ENCODE results near the gene ENTPD3. TPM values are rescaled to one million over a fixed set of nuclear protein-coding genes. Genes with fewer than 3 reads are reported as not detected.

Gene ENTPD3
- total RNA-seq, 4 donors from 2014 or later, result 2.1 to 5.7 (median 4.9) TPM

DNA sequence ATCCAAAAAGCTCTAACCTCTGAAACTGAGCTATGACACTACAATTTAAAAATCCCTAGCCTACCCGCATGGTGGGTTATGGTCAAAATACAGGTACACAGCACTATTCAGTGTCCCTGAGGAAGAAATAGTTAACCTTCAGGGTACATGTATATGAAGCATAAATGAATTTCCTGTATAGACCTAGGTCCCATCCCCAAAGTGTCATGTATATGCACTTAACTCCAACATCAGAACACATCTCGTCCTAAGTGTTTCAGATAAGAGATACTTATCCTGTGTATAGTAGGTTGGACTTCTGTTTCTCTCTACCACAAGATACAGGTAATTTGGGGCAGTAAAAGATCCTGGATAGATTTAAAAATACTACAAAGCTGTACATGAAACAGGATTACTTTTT is 76.6 kb downstream of the ENTPD3 start:
- WGBS, 2 donors, result 96 to 98% methylated on average over 2 of the region's 2 CpGs
- Histone ChIP-seq H3K4me3 (replicated peaks in 1 of 3) (no peak overlapping the region), H3K36me3 (peaks cover 42 to 53% of the 10 kb centered on the region in 2 donors), H3K27me3 (no peaks in the 10 kb centered on the region), H3K9me3 (no peaks in the 10 kb centered on the region), H3K4me1 (peaks cover 0 to under 1% of the 10 kb centered on the region in 2 donors), H3K27ac (no peak overlapping the region)
- no peak for DNase-seq
- intact Hi-C loops (cut with DNase I), result loop anchor here (10.0 kb wide), 3 partner anchors 61 to 511 kb away; partner anchors contain the start of gene ZNF621
- TF ChIP-seq, protein P1, sequence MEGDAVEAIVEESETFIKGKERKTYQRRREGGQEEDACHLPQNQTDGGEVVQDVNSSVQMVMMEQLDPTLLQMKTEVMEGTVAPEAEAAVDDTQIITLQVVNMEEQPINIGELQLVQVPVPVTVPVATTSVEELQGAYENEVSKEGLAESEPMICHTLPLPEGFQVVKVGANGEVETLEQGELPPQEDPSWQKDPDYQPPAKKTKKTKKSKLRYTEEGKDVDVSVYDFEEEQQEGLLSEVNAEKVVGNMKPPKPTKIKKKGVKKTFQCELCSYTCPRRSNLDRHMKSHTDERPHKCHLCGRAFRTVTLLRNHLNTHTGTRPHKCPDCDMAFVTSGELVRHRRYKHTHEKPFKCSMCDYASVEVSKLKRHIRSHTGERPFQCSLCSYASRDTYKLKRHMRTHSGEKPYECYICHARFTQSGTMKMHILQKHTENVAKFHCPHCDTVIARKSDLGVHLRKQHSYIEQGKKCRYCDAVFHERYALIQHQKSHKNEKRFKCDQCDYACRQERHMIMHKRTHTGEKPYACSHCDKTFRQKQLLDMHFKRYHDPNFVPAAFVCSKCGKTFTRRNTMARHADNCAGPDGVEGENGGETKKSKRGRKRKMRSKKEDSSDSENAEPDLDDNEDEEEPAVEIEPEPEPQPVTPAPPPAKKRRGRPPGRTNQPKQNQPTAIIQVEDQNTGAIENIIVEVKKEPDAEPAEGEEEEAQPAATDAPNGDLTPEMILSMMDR (IDR thresholded peaks at IDR 0.05), result no peak
- no peak for TF ChIP-seq POLR2A (IDR thresholded peaks at IDR 0.05)

DNA sequence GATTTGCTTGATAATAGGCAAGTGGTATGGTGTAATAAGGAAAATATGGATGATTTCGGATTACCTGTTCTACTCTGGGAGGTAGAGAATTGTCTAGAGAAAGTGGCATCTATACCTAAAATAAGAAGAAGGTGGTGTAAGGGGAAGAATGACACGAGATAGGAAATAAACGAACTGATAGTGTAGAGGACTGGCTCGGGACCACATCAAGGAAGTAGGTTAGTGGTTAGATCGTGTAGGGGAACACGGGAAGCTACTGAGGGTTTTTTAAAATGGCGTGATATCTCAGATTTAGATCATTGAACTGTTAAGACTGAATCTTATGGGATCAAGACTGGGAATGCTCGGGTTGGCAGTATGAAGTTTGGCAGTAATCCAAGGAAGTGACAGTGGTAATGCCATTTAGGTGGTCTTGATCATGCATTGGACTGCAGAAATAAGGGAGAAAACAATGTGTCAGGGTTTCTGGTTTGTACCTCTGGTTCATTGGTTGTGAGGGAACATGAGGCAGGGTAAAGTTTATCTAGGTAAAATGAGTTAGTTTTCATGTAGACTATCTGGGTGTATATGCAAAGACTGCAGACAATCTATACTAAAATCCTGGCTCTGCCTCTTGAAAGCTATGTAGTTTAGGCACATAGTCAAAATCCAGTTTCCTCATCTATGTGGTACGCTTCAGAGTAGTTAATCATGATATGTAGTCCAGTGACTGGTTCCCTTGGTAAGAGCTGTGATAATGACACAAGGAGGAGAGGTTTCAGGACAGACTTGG is 77.5 kb downstream of the ENTPD3 start:
- H3K9me3 ChIP-seq, result no peaks in the 10 kb centered on the region
- TF ChIP-seq, protein P1 (IDR thresholded peaks at IDR 0.05), result no peak
- peaks cover 34 to 44% of the 10 kb centered on the region in 2 donors for H3K36me3 ChIP-seq
- H3K4me1 ChIP-seq, result no peaks in the 10 kb centered on the region
- 73 to 76% methylated on average over 9 of the region's 9 CpGs for WGBS, 2 donors
- no peak overlapping the region for H3K27ac ChIP-seq
- no peak overlapping the region for H3K4me3 ChIP-seq (replicated peaks in 1 of 3)
- no peaks in the 10 kb centered on the region for H3K27me3 ChIP-seq
- intact Hi-C loops (cut with DNase I), result loop anchor here (10.0 kb wide), 3 partner anchors 60 to 510 kb away; partner anchors contain the start of gene ZNF621
- DNase-seq, result no peak

DNA sequence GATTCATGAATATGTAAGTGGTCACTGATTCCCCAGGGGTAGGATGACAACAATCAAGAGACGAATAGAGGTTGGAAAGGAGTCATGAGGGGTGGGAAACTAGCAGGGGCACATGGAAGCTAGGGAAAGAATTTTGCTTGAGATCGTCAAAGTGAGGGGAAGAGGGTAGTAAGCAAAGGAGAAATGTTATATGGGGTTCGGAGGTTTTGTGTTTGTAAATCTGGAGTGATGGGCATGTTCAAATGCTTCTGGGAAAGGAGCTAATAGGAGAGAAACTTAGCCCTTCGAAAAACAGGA is 78.1 kb downstream of the ENTPD3 start:
- H3K36me3 ChIP-seq, result peaks cover 33 to 44% of the 10 kb centered on the region in 2 donors
- intact Hi-C loops (cut with DNase I), result loop anchor here (10.0 kb wide), 3 partner anchors 60 to 510 kb away; partner anchors contain the start of gene ZNF621
- H3K27ac ChIP-seq, result no peak overlapping the region
- H3K4me1 ChIP-seq, result no peaks in the 10 kb centered on the region
- WGBS, 2 donors, result 74 to 77% methylated on average over 4 of the region's 4 CpGs
- H3K9me3 ChIP-seq, result no peaks in the 10 kb centered on the region
- DNase-seq, result no peak
- TF ChIP-seq POLR2A (IDR thresholded peaks at IDR 0.05), result no peak
- TF ChIP-seq, protein P1 (IDR thresholded peaks at IDR 0.05), result no peak
- no peak overlapping the region for H3K4me3 ChIP-seq (replicated peaks in 1 of 3)
- no peaks in the 10 kb centered on the region for H3K27me3 ChIP-seq

DNA sequence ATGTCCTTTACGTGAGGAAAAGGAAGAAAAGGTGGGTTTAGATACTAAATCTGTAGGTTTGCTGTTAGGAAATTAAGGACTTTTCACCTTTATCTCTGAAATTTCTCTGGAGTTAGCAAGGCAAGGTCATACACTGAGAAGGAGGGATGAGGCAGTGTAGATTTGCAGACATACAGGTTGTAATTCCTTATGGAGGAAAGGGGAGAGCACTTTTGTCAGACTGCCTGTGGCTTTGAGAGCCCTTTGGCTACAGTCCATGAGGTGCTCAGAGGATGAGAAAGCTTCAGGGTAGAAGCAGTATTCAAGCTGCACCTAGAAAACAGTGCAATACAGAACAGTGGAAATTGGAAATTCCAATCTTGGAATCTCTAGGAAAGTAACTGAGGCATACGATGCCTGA is 78.5 kb downstream of the ENTPD3 start:
- no peak overlapping the region for H3K27ac ChIP-seq
- no peaks in the 10 kb centered on the region for H3K9me3 ChIP-seq
- H3K4me1 ChIP-seq, result no peaks in the 10 kb centered on the region
- intact Hi-C loops (cut with DNase I), result loop anchor here (10.0 kb wide), 3 partner anchors 59 to 509 kb away; partner anchors contain the start of gene ZNF621
- WGBS, 2 donors, result 84 to 88% methylated on average over 2 of the region's 2 CpGs
- no peaks in the 10 kb centered on the region for H3K27me3 ChIP-seq
- H3K4me3 ChIP-seq (replicated peaks in 1 of 3), result no peak overlapping the region
- DNase-seq, result no peak
- TF ChIP-seq, protein P1 (IDR thresholded peaks at IDR 0.05), result no peak
- no peak for TF ChIP-seq POLR2A (IDR thresholded peaks at IDR 0.05)
- peaks cover 33 to 40% of the 10 kb centered on the region in 2 donors for H3K36me3 ChIP-seq

DNA sequence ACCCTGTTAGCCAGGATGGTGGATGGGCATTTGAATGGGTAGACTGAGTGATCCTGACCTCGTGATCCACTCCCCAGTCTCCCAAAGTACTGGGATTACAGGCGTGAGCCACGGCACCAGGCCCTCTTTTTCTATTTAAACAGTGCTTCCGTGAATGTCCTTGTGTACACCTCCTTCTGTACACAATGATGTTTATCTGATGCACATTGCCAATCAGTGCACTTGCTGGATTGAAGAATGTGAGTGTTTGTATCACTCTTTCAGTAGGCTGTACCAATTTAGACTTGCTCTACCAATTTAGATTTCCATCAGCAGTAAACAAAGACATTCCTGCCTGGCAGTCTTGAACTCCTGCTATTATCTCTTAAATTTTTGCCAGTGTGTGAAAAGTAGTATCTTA is 81.0 kb downstream of the ENTPD3 start:
- H3K9me3 ChIP-seq, result no peaks in the 10 kb centered on the region

More for the DNA sequence above, 81.0 kb downstream of the ENTPD3 start:
- peaks cover 12 to 15% of the 10 kb centered on the region in 2 donors for H3K36me3 ChIP-seq
- intact Hi-C loops (cut with DNase I), result loop anchor here (10.0 kb wide), 3 partner anchors 57 to 507 kb away; partner anchors contain the start of gene ZNF621
- H3K27me3 ChIP-seq, result no peaks in the 10 kb centered on the region
- WGBS, 2 donors, result 78 to 79% methylated on average over 4 of the region's 4 CpGs
- TF ChIP-seq, protein P1 (IDR thresholded peaks at IDR 0.05), result no peak
- no peak for TF ChIP-seq POLR2A (IDR thresholded peaks at IDR 0.05)
- no peak overlapping the region for H3K4me3 ChIP-seq (replicated peaks in 1 of 3)
- DNase-seq, result no peak
- no peak overlapping the region for H3K27ac ChIP-seq
- H3K4me1 ChIP-seq, result no peaks in the 10 kb centered on the region
